Mesothelial cell of epicardium (in vitro differentiated cells): ENCODE data around the gene ROR2. TPM values are rescaled to one million over a fixed set of nuclear protein-coding genes. Genes with fewer than 3 reads are reported as not detected.

Experiments
- DNase-seq, 2 experiments: peaks; one replicate each; pipeline ENCODE4 v3.0.0; 2021; ENCODE audit warnings: low spot score in 2 of 2; ENCODE audit not compliant: unreplicated experiment in 2 of 2
- H3K27ac Mint-ChIP-seq: 2 replicates; pipeline ENCODE4 v1.8.0; 2021; ENCODE audit warnings: mixed read lengths
- H3K27me3 Mint-ChIP-seq: 2 replicates; pipeline ENCODE4 v1.8.0; 2021; ENCODE audit warnings: low read depth, mixed read lengths
- H3K36me3 Mint-ChIP-seq: 2 replicates; pipeline ENCODE4 v1.8.0; 2021; ENCODE audit warnings: mixed read lengths
- H3K4me1 Mint-ChIP-seq: 2 replicates; pipeline ENCODE4 v1.8.0; 2021; ENCODE audit warnings: mixed read lengths
- H3K4me3 Mint-ChIP-seq: 2 replicates; pipeline ENCODE4 v1.8.0; 2021; ENCODE audit warnings: mild to moderate bottlenecking, moderate library complexity, mixed read lengths
- H3K9me3 Mint-ChIP-seq: 2 replicates; pipeline ENCODE4 v1.8.0; 2021; ENCODE audit warnings: mixed read lengths
- total RNA-seq: library from RNA; stranded (reverse); gene quantifications from 3 replicates; pipeline ENCODE4 v1.2.1, GENCODE V29; 2021
- TF ChIP-seq, protein P1 (sequence below): fragments of 200-600 bp; sonication (generic); IDR thresholded peaks from one replicate; pipeline ENCODE4 v1.5.0; 2021; ENCODE audit warnings: antibody characterized with exemption; ENCODE audit not compliant: unreplicated experiment

Gene ROR2
- total RNA-seq, 1 donor from 2014 or later: 41.0 TPM

DNA sequence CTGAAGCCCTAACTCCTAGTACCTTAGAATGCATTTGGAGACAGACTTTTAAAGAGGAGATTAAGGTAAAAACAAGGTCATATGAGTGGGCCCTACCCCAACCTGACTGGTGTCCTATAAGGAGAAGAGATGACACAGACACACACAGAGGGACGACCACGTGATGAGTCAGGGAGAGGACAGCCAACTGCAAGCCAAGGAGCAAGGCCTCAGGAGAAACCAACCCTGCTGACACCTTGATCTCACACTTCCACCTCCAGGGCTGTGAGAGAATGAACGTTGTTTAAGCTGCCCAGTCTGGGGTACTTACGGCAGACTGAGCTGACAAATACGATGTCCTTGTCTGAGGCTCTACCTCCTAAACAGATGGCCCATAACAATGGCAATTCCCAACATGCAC is 93.6 kb downstream of the ROR2 start:
- H3K4me3 Mint-ChIP-seq: no peak overlapping the region
- TF ChIP-seq, protein P1, sequence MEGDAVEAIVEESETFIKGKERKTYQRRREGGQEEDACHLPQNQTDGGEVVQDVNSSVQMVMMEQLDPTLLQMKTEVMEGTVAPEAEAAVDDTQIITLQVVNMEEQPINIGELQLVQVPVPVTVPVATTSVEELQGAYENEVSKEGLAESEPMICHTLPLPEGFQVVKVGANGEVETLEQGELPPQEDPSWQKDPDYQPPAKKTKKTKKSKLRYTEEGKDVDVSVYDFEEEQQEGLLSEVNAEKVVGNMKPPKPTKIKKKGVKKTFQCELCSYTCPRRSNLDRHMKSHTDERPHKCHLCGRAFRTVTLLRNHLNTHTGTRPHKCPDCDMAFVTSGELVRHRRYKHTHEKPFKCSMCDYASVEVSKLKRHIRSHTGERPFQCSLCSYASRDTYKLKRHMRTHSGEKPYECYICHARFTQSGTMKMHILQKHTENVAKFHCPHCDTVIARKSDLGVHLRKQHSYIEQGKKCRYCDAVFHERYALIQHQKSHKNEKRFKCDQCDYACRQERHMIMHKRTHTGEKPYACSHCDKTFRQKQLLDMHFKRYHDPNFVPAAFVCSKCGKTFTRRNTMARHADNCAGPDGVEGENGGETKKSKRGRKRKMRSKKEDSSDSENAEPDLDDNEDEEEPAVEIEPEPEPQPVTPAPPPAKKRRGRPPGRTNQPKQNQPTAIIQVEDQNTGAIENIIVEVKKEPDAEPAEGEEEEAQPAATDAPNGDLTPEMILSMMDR: no peak
- no peak for DNase-seq
- peaks cover 48% of the 10 kb centered on the region for H3K4me1 Mint-ChIP-seq
- peaks cover 10% of the 10 kb centered on the region for H3K36me3 Mint-ChIP-seq
- no peaks in the 10 kb centered on the region for H3K27me3 Mint-ChIP-seq
- H3K27ac Mint-ChIP-seq: peak overlapping the region; percentile 96
- no peaks in the 10 kb centered on the region for H3K9me3 Mint-ChIP-seq

DNA sequence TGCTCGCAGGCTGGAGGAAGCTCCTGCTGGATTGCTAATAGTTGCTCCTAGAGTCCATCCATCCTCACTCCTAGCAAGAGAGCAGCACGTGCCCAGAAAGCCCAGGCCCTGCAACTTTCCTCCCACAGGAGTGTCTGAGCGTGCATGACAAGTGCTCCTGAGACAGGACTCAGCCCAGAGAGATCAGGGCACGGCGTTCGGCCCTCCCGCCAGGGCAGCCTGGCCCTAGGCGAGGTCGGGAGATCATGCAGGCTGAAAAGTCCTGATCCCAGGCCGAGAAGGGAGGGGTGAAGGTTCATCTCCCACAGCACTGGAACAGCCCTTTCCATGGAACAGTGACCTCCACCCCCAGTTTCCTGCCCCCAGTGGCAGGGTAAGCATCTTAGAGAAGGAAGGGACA is 94.8 kb downstream of the ROR2 start:
- Mint-ChIP-seq H3K4me3 (no peak overlapping the region), H3K27ac (peak overlapping the region; percentile 47), H3K27me3 (no peaks in the 10 kb centered on the region), H3K9me3 (no peaks in the 10 kb centered on the region), H3K4me1 (peaks cover 48% of the 10 kb centered on the region), H3K36me3 (peaks cover 1% of the 10 kb centered on the region)
- TF ChIP-seq, protein P1: no peak
- DNase-seq: no peak

DNA sequence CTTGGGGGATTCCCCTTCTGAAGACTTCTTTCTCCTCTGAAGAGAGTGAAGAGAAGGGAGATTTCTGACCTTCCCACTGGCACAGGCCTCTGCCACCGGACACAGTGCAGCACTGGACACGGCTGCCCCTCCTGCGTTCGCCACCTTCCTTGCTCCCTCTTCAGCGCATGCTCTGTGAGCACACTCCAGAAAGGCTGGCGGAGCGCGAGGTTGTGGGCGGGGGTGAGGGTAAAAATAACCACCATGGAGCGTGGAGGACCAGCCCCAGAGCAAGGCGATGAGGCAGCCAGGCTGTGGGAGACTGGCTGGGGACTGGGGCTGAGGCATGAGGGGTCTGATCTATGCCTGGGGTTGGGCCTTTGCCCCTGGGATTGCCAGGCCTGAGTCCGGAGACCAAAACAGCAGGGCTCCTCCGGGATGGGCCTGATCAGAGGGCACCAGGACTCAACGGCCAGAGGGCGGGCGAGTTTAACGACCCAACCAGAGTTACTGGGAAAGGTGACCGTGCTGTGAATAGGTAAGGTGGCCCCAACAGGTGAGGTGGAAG is 97.2 kb downstream of the ROR2 start:
- H3K4me3 Mint-ChIP-seq: no peak overlapping the region
- DNase-seq: no peak
- no peaks in the 10 kb centered on the region for H3K9me3 Mint-ChIP-seq
- H3K27ac Mint-ChIP-seq: no peak overlapping the region
- peaks cover 5% of the 10 kb centered on the region for H3K36me3 Mint-ChIP-seq
- peaks cover 55% of the 10 kb centered on the region for H3K4me1 Mint-ChIP-seq
- TF ChIP-seq, protein P1: no peak
- no peaks in the 10 kb centered on the region for H3K27me3 Mint-ChIP-seq

DNA sequence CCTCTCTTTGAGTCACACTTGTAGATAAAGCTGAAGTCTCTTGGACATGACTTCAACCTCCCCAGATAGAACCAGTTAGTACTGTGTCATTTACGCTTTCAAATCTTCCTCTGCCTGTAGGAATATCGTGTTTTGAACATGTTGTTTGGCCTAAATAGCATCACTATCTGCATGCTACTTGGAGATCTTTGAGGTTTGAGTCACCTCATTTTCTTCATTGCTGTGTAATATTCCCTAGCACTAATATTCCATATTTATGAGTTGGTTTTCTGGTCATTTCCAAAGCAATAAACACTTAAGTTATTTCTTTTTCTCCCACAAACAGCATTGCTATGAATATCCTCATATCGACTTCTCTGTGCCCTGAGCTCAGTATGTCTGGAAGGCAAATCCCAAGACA is 100.3 kb downstream of the ROR2 start:
- Mint-ChIP-seq H3K9me3 (no peaks in the 10 kb centered on the region), H3K27ac (peak overlapping the region; percentile 94), H3K4me3 (no peak overlapping the region), H3K36me3 (peaks cover 5% of the 10 kb centered on the region), H3K4me1 (peaks cover 55% of the 10 kb centered on the region), H3K27me3 (no peaks in the 10 kb centered on the region)
- DNase-seq: no peak
- TF ChIP-seq, protein P1: no peak

DNA sequence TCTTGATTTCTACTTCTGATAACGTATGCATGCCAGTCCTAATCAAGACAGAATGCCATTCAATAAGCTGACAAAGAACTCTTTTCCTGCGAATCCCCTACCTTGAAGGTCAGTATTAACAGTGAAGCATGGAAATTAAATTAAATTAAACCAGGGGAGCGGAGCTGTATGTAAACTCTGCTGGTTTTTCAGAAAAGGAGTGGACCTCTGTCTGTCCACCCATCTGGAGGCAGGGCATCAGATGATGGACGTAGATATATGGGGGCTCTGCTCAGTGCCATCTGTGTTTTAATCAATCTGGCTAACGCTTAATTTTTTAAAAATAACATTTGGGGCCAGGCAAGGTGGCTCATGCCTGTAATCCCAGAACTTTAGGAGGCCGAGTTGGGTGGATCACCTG is 101.9 kb downstream of the ROR2 start:
- no peak overlapping the region for H3K4me3 Mint-ChIP-seq
- peaks cover 62% of the 10 kb centered on the region for H3K4me1 Mint-ChIP-seq
- peaks cover 5% of the 10 kb centered on the region for H3K36me3 Mint-ChIP-seq
- H3K27me3 Mint-ChIP-seq: no peaks in the 10 kb centered on the region
- DNase-seq: no peak
- TF ChIP-seq, protein P1: no peak
- H3K27ac Mint-ChIP-seq: peak overlapping the region; percentile 94
- no peaks in the 10 kb centered on the region for H3K9me3 Mint-ChIP-seq

DNA sequence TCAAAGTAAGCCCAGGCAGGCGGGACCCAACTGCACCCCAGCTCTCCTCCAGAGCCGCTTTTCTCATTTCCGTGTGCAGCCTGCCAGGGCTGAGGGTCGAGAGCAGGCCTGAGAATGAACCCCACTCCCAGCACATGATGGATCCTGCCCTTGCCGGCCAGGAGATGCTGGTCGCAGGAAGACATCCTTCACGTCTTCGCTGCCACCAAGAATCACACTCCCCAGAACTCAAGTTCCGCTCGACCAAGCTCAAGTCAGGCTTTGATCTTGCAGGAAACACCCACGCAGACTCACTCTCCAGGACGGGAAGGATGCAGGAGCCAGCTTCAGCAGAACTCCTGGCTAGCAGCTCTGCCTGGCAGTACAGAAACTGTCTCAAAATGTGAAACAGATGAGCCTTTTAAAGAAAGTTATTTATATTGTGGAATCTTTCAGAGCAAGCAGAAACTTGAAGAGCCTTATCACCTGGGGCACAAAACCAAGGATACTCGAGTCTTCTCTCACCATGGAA is 102.4 kb downstream of the ROR2 start:
- H3K36me3 Mint-ChIP-seq: peaks cover 5% of the 10 kb centered on the region
- no peak for DNase-seq
- H3K4me1 Mint-ChIP-seq: peaks cover 67% of the 10 kb centered on the region
- peak overlapping the region; percentile 94 for H3K27ac Mint-ChIP-seq
- TF ChIP-seq, protein P1: no peak
- no peaks in the 10 kb centered on the region for H3K27me3 Mint-ChIP-seq
- H3K9me3 Mint-ChIP-seq: no peaks in the 10 kb centered on the region
- peak overlapping the region; percentile 26 for H3K4me3 Mint-ChIP-seq
